HepG2 (cell line): ENCODE results near the gene NAV2. TPM values are rescaled to one million over a fixed set of nuclear protein-coding genes. Genes with fewer than 3 reads are reported as not detected.

Source experiments
- DR1 ChIP-seq: sonication (generic); formaldehyde crosslinking; IDR thresholded peaks from 2 replicates; pipeline ENCODE4 v1.8.0; 2021; ENCODE audit warnings: mild to moderate bottlenecking, missing genetic modification reagents, inconsistent platforms
- ETV6 ChIP-seq: sonication (generic); formaldehyde crosslinking; conservative IDR thresholded peaks from 2 replicates; pipeline ENCODE4 v1.4.0; 2020; ENCODE audit warnings: missing genetic modification reagents
- GPN1 ChIP-seq: sonication (generic); formaldehyde crosslinking; IDR thresholded peaks from 2 replicates; pipeline ENCODE4 v1.5.1; 2020; ENCODE audit warnings: missing genetic modification reagents, borderline replicate concordance
- HOXA3 ChIP-seq: sonication (generic); formaldehyde crosslinking; IDR thresholded peaks from 2 replicates; pipeline ENCODE4 v1.5.0; 2020; ENCODE audit warnings: missing genetic modification reagents
- LBX2 ChIP-seq: sonication (generic); formaldehyde crosslinking; IDR thresholded peaks from 2 replicates; pipeline ENCODE4 v1.5.0; 2020; ENCODE audit warnings: missing genetic modification reagents, mild to moderate bottlenecking, borderline replicate concordance
- NRL ChIP-seq: sonication (generic); formaldehyde crosslinking; IDR thresholded peaks from 2 replicates; pipeline ENCODE4 v1.5.0; 2020; ENCODE audit warnings: missing genetic modification reagents, mild to moderate bottlenecking, moderate library complexity, borderline replicate concordance
- PITX1 ChIP-seq: sonication (generic); formaldehyde crosslinking; IDR thresholded peaks from 2 replicates; pipeline ENCODE4 v1.5.1; 2020; ENCODE audit warnings: mild to moderate bottlenecking, missing genetic modification reagents
- RXRA ChIP-seq: sonication (generic); formaldehyde crosslinking; IDR thresholded peaks from 2 replicates; pipeline ENCODE4 v1.5.1; 2020; ENCODE audit warnings: missing genetic modification reagents
- SAFB2 ChIP-seq: sonication (generic); formaldehyde crosslinking; IDR thresholded peaks from 2 replicates; pipeline ENCODE4 v1.5.1; 2020; ENCODE audit warnings: missing genetic modification reagents, low read depth, mild to moderate bottlenecking, borderline replicate concordance
- SCMH1 ChIP-seq: sonication (generic); formaldehyde crosslinking; IDR thresholded peaks from 2 replicates; pipeline ENCODE4 v1.9.0; 2021; ENCODE audit warnings: missing genetic modification reagents, mild to moderate bottlenecking, borderline replicate concordance
- SUZ12 ChIP-seq: fragments of 150-350 bp; IDR thresholded peaks from 2 replicates; pipeline ENCODE4 v1.6.1; 2014; ENCODE audit warnings: low read depth, low read length
- TBL1XR1 ChIP-seq: fragments of 150-350 bp; IDR thresholded peaks from 2 replicates; pipeline ENCODE4 v1.6.1; 2014; ENCODE audit warnings: borderline replicate concordance, low read length; ENCODE audit not compliant: partially characterized antibody
- ZBTB38 ChIP-seq: sonication (generic); formaldehyde crosslinking; IDR thresholded peaks from 2 replicates; pipeline ENCODE4 v1.5.1; 2020; ENCODE audit warnings: mild to moderate bottlenecking, missing genetic modification reagents
- ZMAT5 ChIP-seq: sonication (generic); formaldehyde crosslinking; IDR thresholded peaks from 2 replicates; pipeline ENCODE4 v1.5.0; 2020; ENCODE audit warnings: mild to moderate bottlenecking, low read depth, missing genetic modification reagents, borderline replicate concordance
- ZMYM2 ChIP-seq: sonication (generic); formaldehyde crosslinking; IDR thresholded peaks from 2 replicates; pipeline ENCODE4 v1.8.0; 2022; ENCODE audit warnings: mild to moderate bottlenecking, missing genetic modification reagents
- ZNF121 ChIP-seq: sonication (generic); formaldehyde crosslinking; IDR thresholded peaks from 2 replicates; pipeline ENCODE4 v1.5.0; 2020; ENCODE audit warnings: mild to moderate bottlenecking, missing genetic modification reagents
- ZNF234 ChIP-seq: sonication (generic); formaldehyde crosslinking; conservative IDR thresholded peaks from 2 replicates; pipeline ENCODE4 v1.5.1; 2020; ENCODE audit warnings: mild to moderate bottlenecking, missing genetic modification reagents
- ZNF24 ChIP-seq: fragments of 450-650 bp; IDR thresholded peaks from 2 replicates; pipeline ENCODE4 v1.6.1; 2017; ENCODE audit warnings: antibody characterized with exemption, mild to moderate bottlenecking
- ZNF260 ChIP-seq: sonication (generic); formaldehyde crosslinking; IDR thresholded peaks from 2 replicates; pipeline ENCODE4 v1.4.0; 2020; ENCODE audit warnings: missing genetic modification reagents, low read depth, mild to moderate bottlenecking, borderline replicate concordance
- ZNF333 ChIP-seq: sonication (generic); formaldehyde crosslinking; IDR thresholded peaks from 2 replicates; pipeline ENCODE4 v1.4.0; 2020; ENCODE audit warnings: mild to moderate bottlenecking, missing genetic modification reagents, borderline replicate concordance
- ZNF367 ChIP-seq: sonication (generic); formaldehyde crosslinking; IDR thresholded peaks from 2 replicates; pipeline ENCODE4 v1.4.0; 2020; ENCODE audit warnings: missing genetic modification reagents, borderline replicate concordance
- ZNF746 ChIP-seq: sonication (generic); formaldehyde crosslinking; IDR thresholded peaks from 2 replicates; pipeline ENCODE4 v1.8.0; 2022; ENCODE audit warnings: mild to moderate bottlenecking, missing genetic modification reagents
- polyA plus RNA-seq, 8 experiments: library from polyadenylated mRNA; depleted of rRNA in 3 of 8; stranded (reverse) in 7 of 8; unstranded in 1 of 8; fragments of >200 nt; fragmentation: Illumina TruSeq in 4 of 8; extraction: Trizol in 4 of 8; gene quantifications; 2 replicates each; pipeline versions ENCODE4 v1.2.1 to v1.2.3, GENCODE V29; 2011 to 2016; ENCODE audit warnings: low read depth in 4 of 8, missing spikeins in 1 of 8, mixed read lengths in 1 of 8; ENCODE audit not compliant: insufficient read depth in 1 of 8
- total RNA-seq, 5 experiments: library from RNA; depleted of rRNA; stranded (reverse); fragments of >200 nt; fragmentation: Illumina TruSeq; extraction: Trizol; gene quantifications; 2 replicates each; pipeline ENCODE4 v1.2.3, GENCODE V29; 2016; ENCODE audit warnings: low read depth in 1 of 5
- TF ChIP-seq, protein P1 (sequence below): sonication (generic); formaldehyde crosslinking; IDR thresholded peaks from 2 replicates; pipeline ENCODE4 v1.4.0; 2020; ENCODE audit warnings: low read depth, mild to moderate bottlenecking, missing genetic modification reagents
- TF ChIP-seq, protein P2 (sequence below): sonication (generic); formaldehyde crosslinking; IDR thresholded peaks from 2 replicates; pipeline ENCODE4 v1.4.0; 2020; ENCODE audit warnings: missing genetic modification reagents, borderline replicate concordance
- TF ChIP-seq, protein P3 (sequence below): sonication (generic); formaldehyde crosslinking; IDR thresholded peaks from 2 replicates; pipeline ENCODE4 v1.8.1; 2023; ENCODE audit warnings: mild to moderate bottlenecking, inconsistent platforms, moderate library complexity, missing genetic modification reagents, borderline replicate concordance

NAV2 gene
- total and polyA plus RNA-seq, 2 of the 13 experiments (the other 11 are each of a cell fraction or from before 2014, with no cell fraction given): 9.3 to 34.6 TPM

DNA sequence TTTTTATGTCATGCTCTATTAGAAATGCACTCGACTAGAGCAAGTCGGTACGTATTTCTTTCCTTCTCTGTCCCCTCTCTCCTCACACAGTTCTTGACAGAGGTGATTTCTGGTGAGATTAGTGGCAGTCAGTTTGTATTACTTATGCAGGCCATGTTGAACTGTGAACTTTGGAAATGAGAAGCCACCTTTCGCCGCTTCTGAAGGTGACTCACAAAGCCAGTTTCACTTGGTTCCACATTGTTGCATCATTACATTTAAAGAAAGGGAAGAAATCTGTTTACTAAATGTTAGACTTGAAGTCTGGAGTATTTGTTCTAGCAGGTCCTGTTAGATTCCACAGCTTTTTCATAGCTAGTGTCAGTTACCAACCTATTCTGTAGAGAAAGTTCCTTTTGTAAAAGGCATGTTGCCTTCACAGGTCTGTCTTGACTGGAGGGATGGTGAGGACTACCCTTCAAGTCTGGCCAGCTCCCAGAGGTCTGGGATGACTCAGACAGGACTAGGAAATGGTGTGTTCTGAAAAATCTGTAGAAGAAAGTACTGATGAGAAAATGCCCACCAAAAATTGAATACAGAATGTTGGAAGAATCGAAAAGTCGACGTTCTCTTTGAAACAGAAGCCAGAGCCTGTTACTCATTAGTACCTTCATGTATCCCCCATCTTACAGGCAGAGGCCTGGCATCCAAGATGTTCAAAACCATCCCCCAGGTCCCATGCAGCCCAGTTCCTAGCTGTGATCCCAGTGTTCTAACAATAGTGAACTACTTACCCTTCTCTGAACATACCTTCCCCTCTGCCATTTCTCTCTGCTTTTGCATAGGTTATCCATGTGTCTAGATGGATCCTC, 266.3 kb downstream of the NAV2 start (continued):
- TF ChIP-seq HOXA3 (peak; percentile 44; the same call in 1 of the 2 replicates), TBL1XR1 (peak; percentile 36), ZNF746 (CRISPR knock-in tag) (no peak), ZNF260 (CRISPR knock-in tag) (no peak), SCMH1 (CRISPR knock-in tag) (no peak), NRL (CRISPR knock-in tag) (no peak), ZMAT5 (CRISPR knock-in tag) (no peak), SAFB2 (no peak), ZNF121 (CRISPR knock-in tag) (no peak), RXRA (peak; percentile 27; the same call in 1 of the 2 replicates), ZNF333 (CRISPR knock-in tag) (no peak), SUZ12 (no peak), PITX1 (peak; percentile 31; the same call in 1 of the 2 replicates), ZNF24 (no peak), ZNF234 (no peak), ZNF367 (no peak), LBX2 (CRISPR knock-in tag) (no peak), DR1 (CRISPR knock-in tag) (no peak), ZBTB38 (CRISPR knock-in tag) (no peak), ETV6 (CRISPR knock-in tag) (no peak), ZMYM2 (no peak), GPN1 (CRISPR knock-in tag) (no peak)
- TF ChIP-seq, protein P1, sequence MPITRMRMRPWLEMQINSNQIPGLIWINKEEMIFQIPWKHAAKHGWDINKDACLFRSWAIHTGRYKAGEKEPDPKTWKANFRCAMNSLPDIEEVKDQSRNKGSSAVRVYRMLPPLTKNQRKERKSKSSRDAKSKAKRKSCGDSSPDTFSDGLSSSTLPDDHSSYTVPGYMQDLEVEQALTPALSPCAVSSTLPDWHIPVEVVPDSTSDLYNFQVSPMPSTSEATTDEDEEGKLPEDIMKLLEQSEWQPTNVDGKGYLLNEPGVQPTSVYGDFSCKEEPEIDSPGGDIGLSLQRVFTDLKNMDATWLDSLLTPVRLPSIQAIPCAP (CRISPR knock-in tag): no peak
- TF ChIP-seq, protein P2, sequence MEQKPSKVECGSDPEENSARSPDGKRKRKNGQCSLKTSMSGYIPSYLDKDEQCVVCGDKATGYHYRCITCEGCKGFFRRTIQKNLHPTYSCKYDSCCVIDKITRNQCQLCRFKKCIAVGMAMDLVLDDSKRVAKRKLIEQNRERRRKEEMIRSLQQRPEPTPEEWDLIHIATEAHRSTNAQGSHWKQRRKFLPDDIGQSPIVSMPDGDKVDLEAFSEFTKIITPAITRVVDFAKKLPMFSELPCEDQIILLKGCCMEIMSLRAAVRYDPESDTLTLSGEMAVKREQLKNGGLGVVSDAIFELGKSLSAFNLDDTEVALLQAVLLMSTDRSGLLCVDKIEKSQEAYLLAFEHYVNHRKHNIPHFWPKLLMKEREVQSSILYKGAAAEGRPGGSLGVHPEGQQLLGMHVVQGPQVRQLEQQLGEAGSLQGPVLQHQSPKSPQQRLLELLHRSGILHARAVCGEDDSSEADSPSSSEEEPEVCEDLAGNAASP (CRISPR knock-in tag): peak; percentile 51; the same call in 1 of the 2 replicates
- TF ChIP-seq, protein P3, sequence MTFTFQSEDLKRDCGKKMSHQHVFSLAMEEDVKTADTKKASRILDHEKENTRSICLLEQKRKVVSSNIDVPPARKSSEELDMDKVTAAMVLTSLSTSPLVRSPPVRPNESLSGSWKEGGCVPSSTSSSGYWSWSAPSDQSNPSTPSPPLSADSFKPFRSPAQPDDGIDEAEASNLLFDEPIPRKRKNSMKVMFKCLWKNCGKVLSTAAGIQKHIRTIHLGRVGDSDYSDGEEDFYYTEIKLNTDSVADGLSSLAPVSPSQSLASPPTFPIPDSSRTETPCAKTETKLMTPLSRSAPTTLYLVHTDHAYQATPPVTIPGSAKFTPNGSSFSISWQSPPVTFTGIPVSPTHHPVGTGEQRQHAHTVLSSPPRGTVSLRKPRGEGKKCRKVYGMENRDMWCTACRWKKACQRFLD (CRISPR knock-in tag): no peak
